CD14-positive monocyte (primary cell): ENCODE data around the gene PRKCA. TPM values are rescaled to one million over a fixed set of nuclear protein-coding genes. Genes with fewer than 3 reads are reported as not detected.
"Not testable (repeated sequence)": the region's sequence is repeated elsewhere in the genome, so short reads cannot be mapped to it uniquely, and the experiment has no call there.

Source experiments
- DNase-seq, 3 donors: peaks; one replicate each; pipeline ENCODE4 v3.0.0-alpha.2; 2011 to 2022
- H2AFZ ChIP-seq: 2 replicates; pipeline ENCODE4 v1.6.0; 2012; ENCODE audit warnings: mild to moderate bottlenecking, low read depth, low read length, inconsistent platforms; ENCODE audit not compliant: insufficient read depth, poor library complexity, severe bottlenecking
- H3K27ac ChIP-seq, 2 donors: 1 replicate in 1 of 2; 2 replicates in 1 of 2; pipeline ENCODE4 v1.5.1; 2012 to 2013; ENCODE audit warnings: low read length in 2 of 2, control low read depth in 1 of 2, inconsistent platforms in 1 of 2, low read depth in 1 of 2, mild to moderate bottlenecking in 1 of 2
- H3K27me3 ChIP-seq, 2 donors: one replicate each; pipeline versions ENCODE4 v1.6.0 to v1.6.1; 2011 to 2013; ENCODE audit warnings: low read length in 2 of 2; ENCODE audit not compliant: control insufficient read depth in 2 of 2, insufficient read depth in 2 of 2
- H3K36me3 ChIP-seq, 2 donors: replicated peaks in 1 of 2; 1 replicate in 1 of 2; 2 replicates in 1 of 2; pipeline versions ENCODE4 v1.5.1 to v1.6.1; 2012 to 2013; ENCODE audit warnings: low read length in 2 of 2, control low read depth in 1 of 2, inconsistent platforms in 1 of 2, mild to moderate bottlenecking in 1 of 2; ENCODE audit not compliant: insufficient read depth in 2 of 2, control insufficient read depth in 1 of 2
- H3K4me1 ChIP-seq, 2 donors: 1 replicate in 1 of 2; 2 replicates in 1 of 2; pipeline versions ENCODE4 v1.5.1 to v1.6.1; 2012 to 2013; ENCODE audit warnings: low read length in 2 of 2, control low read depth in 1 of 2, inconsistent platforms in 1 of 2, mild to moderate bottlenecking in 1 of 2, moderate library complexity in 1 of 2; ENCODE audit not compliant: insufficient read depth in 2 of 2, control insufficient read depth in 1 of 2
- H3K4me2 ChIP-seq: replicated peaks from 2 replicates; pipeline ENCODE3; 2012; ENCODE audit warnings: low read length, moderate library complexity, mild to moderate bottlenecking; ENCODE audit not compliant: poor library complexity, severe bottlenecking; ENCODE audit errors: extremely low read depth
- H3K4me3 ChIP-seq, 3 experiments: fragments of 200-600 bp in 1 of 3; sonication (generic) in 1 of 3; replicated peaks in 1 of 3; 1 replicate in 2 of 3; 2 replicates in 1 of 3; pipeline ENCODE4 v1.5.1; 2011 to 2013; ENCODE audit warnings: low read length in 3 of 3, mild to moderate bottlenecking in 3 of 3, control low read depth in 2 of 3, low read depth in 2 of 3, inconsistent platforms in 1 of 3, moderate library complexity in 1 of 3
- H3K79me2 ChIP-seq: 2 replicates; pipeline ENCODE4 v1.6.0; 2012; ENCODE audit warnings: mild to moderate bottlenecking, control low read depth, inconsistent platforms, low read length, moderate library complexity; ENCODE audit not compliant: insufficient read depth
- H3K9ac ChIP-seq: 2 replicates; pipeline ENCODE4 v1.6.0; 2017; ENCODE audit warnings: low read length, mild to moderate bottlenecking; ENCODE audit not compliant: insufficient read depth, poor library complexity, severe bottlenecking
- H3K9me3 ChIP-seq, 2 donors: replicated peaks in 1 of 2; 1 replicate in 1 of 2; 2 replicates in 1 of 2; pipeline versions ENCODE4 v1.5.1 to v1.6.1; 2012 to 2013; ENCODE audit warnings: low read length in 2 of 2, control low read depth in 1 of 2; ENCODE audit not compliant: control insufficient read depth in 1 of 2, insufficient read depth in 1 of 2
- H4K20me1 ChIP-seq: 2 replicates; pipeline ENCODE4 v1.6.0; 2012; ENCODE audit warnings: mild to moderate bottlenecking, low read length, control low read depth, moderate library complexity; ENCODE audit not compliant: insufficient read depth
- H3K27ac Mint-ChIP-seq, 7 donors: one replicate each; pipeline ENCODE4 v1.8.0; 2020; ENCODE audit warnings: mild to moderate bottlenecking in 7 of 7, mixed read lengths in 7 of 7, moderate library complexity in 6 of 7, inconsistent platforms in 2 of 7
- H3K27me3 Mint-ChIP-seq, 3 donors: one replicate each; pipeline ENCODE4 v1.8.0; 2021 to 2022; ENCODE audit warnings: low read depth in 3 of 3, mild to moderate bottlenecking in 3 of 3, mixed read lengths in 3 of 3, moderate library complexity in 3 of 3, inconsistent platforms in 1 of 3
- H3K36me3 Mint-ChIP-seq, 2 donors: one replicate each; pipeline ENCODE4 v1.8.0; 2020; ENCODE audit warnings: mixed read lengths in 2 of 2, inconsistent platforms in 1 of 2, mild to moderate bottlenecking in 1 of 2
- H3K4me1 Mint-ChIP-seq: one replicate; pipeline ENCODE4 v1.8.0; 2020; ENCODE audit warnings: mild to moderate bottlenecking, mixed read lengths
- H3K4me3 Mint-ChIP-seq, 2 donors: one replicate each; pipeline ENCODE4 v1.8.0; 2020; ENCODE audit warnings: mild to moderate bottlenecking in 2 of 2, mixed read lengths in 2 of 2, moderate library complexity in 1 of 2
- H3K9me3 Mint-ChIP-seq, 7 donors: one replicate each; pipeline ENCODE4 v1.8.0; 2020 to 2022; ENCODE audit warnings: mixed read lengths in 7 of 7, mild to moderate bottlenecking in 6 of 7, moderate library complexity in 6 of 7, inconsistent platforms in 2 of 7
- WGBS: methylation state at CpG from one replicate; pipeline ENCODE4 v1.1.5; 2013; ENCODE audit warnings: missing lambda C conversion rate; ENCODE audit not compliant: insufficient coverage; 5-methylcytosine and 5-hydroxymethylcytosine counted together
- intact Hi-C, 2 donors: fragments of 100-400 bp; cut with micrococcal nuclease; formaldehyde crosslinking; loops; one replicate each; pipeline versions ENCODE4 v1.15.0 to v1.15.1; 2023
- polyA plus RNA-seq, 3 donors: library from polyadenylated mRNA; depleted of rRNA in 1 of 3; unstranded in 2 of 3; stranded (reverse) in 1 of 3; fragments of 300-500 nt in 2 of 3; fragments of >200 nt in 1 of 3; fragmentation: Illumina TruSeq in 2 of 3; gene quantifications; 1 replicate in 2 of 3; 2 replicates in 1 of 3; pipeline ENCODE4 v1.2.3, GENCODE V29; 2012 to 2021
- TF ChIP-seq, protein P1 (sequence below): fragments of 200-600 bp; IDR thresholded peaks from one replicate; pipeline ENCODE4 v1.8.0; 2022; ENCODE audit warnings: antibody characterized with exemption, mild to moderate bottlenecking

PRKCA gene
- polyA plus RNA-seq, 3 donors: 0.22 to 7.1 (median 0.30) TPM

DNA sequence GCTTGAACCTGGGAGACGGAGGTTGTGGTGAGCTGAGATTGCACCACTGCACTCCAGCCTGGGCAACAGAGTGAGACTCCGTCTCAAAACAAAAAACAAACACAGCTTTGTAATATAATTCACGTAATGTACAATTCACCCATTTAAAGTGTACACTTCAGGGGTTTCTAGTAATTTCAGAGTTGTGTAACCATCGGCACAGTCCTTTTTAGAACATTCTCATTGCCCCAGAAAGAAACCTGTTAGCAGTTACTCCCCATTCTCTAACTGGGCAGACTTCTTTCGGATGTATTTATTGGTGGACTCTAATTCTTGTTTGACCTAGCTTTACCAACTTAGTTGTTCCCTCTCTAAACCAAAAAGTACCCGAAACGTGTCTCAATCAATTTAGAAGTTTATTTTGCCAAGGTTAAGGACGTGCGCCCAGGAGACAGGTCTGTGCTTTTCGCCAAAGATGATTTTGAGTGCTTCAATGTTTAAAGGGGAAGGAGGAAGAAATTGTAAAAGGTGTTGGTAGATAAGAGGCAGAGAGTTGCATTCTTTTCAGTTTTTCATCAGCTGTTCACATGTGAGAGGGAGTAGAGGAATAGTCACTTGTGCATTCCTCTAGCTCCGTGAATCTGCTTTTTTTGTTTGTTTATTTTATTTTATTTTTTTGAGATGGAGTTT, 175.3 kb downstream of the PRKCA start:
- Mint-ChIP-seq H3K27me3 (peaks cover 0 to 1% (median 0%) of the 10 kb centered on the region in 3 donors), H3K9me3 (peaks cover 0 to 5% (median 4%) of the 10 kb centered on the region in 7 donors), H3K27ac (peak overlapping the region in 1 of 7 donors; percentile 29), H3K36me3 (peaks cover 7 to 14% of the 10 kb centered on the region in 2 donors), H3K4me1 (peaks cover 37% of the 10 kb centered on the region), H3K4me3 (no peak overlapping the region)
- DNase-seq: no peak
- no peak overlapping the region for H3K9ac ChIP-seq
- no peaks in the 10 kb centered on the region for H3K9me3 ChIP-seq
- no peak overlapping the region for H3K4me2 ChIP-seq
- H3K4me3 ChIP-seq: no peak overlapping the region
- no peaks in the 10 kb centered on the region for H3K27me3 ChIP-seq
- no peaks in the 10 kb centered on the region for H4K20me1 ChIP-seq
- H3K79me2 ChIP-seq: peaks cover 6% of the 10 kb centered on the region
- WGBS: 100% methylated on average over 5 of the region's 11 CpGs
- no peak overlapping the region for H2AFZ ChIP-seq
- no peak overlapping the region for H3K27ac ChIP-seq
- H3K4me1 ChIP-seq: peaks cover 10 to 22% of the 10 kb centered on the region in 2 donors
- TF ChIP-seq, protein P1, sequence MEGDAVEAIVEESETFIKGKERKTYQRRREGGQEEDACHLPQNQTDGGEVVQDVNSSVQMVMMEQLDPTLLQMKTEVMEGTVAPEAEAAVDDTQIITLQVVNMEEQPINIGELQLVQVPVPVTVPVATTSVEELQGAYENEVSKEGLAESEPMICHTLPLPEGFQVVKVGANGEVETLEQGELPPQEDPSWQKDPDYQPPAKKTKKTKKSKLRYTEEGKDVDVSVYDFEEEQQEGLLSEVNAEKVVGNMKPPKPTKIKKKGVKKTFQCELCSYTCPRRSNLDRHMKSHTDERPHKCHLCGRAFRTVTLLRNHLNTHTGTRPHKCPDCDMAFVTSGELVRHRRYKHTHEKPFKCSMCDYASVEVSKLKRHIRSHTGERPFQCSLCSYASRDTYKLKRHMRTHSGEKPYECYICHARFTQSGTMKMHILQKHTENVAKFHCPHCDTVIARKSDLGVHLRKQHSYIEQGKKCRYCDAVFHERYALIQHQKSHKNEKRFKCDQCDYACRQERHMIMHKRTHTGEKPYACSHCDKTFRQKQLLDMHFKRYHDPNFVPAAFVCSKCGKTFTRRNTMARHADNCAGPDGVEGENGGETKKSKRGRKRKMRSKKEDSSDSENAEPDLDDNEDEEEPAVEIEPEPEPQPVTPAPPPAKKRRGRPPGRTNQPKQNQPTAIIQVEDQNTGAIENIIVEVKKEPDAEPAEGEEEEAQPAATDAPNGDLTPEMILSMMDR: no peak
- intact Hi-C loops: no loop called here
- no peaks in the 10 kb centered on the region for H3K36me3 ChIP-seq

DNA sequence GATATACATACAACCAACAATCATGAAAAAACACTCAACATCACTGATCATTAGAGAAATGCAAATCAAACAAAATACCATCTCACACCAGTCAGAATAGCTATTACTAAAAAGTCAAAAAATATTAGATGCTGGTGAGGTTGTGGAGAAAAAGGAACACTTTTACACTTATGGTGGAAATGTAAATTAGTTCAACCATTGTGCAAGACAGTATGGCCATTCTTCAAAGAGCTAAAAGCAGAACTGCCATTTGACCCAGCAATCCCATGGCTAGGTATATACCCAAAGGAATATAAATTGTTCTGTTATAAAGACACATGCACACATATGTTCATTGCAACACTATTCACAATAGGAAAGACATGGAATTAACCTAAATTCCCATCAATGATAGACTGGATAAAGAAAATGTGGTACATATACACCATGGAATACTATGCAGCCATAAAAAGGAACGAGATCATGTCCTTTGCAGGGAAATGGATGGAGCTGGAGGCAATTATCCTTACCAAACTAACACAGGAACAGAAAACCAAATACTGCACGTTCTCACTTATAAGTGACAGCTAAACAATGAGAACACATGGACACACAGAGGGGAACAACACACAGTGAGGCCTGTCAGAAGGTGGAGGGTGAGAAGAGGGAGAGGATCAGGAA, 176.9 kb downstream of the PRKCA start:
- H3K4me2 ChIP-seq, H3K4me3 Mint-ChIP-seq, H3K36me3 ChIP-seq, intact Hi-C loops, H3K9me3 Mint-ChIP-seq, H3K27me3 ChIP-seq, H3K79me2 ChIP-seq, H3K9me3 ChIP-seq, H3K4me3 ChIP-seq, H3K27me3 Mint-ChIP-seq, H4K20me1 ChIP-seq, H3K9ac ChIP-seq, H3K27ac ChIP-seq, H2AFZ ChIP-seq: not testable (repeated sequence)
- WGBS: no CpG with 5 or more reads among the region's 2 CpGs
- Mint-ChIP-seq H3K27ac (peak overlapping the region in 3 of 7 donors; percentile 7 to 62 (median 9)), H3K36me3 (peaks cover 7 to 12% of the 10 kb centered on the region in 2 donors), H3K4me1 (peaks cover 22% of the 10 kb centered on the region)
- DNase-seq: peak; percentile 38 to 52 (median 46)
- H3K4me1 ChIP-seq: peaks cover 10 to 14% of the 10 kb centered on the region in 2 donors
